HG03139 (cell line): ENCODE results near the gene LILRB3.

ENCODE experiments used
- ATAC-seq: cut with Tn5 transposase; IDR thresholded peaks from one replicate; pipeline ENCODE4 v1.9.1; 2021; ENCODE audit not compliant: unreplicated experiment

The LILRB3 gene

GRCh38 chr19:54169149-54169740 is 53.6 kb downstream of the LILRB3 start:
- no peak for ATAC-seq

DNA sequence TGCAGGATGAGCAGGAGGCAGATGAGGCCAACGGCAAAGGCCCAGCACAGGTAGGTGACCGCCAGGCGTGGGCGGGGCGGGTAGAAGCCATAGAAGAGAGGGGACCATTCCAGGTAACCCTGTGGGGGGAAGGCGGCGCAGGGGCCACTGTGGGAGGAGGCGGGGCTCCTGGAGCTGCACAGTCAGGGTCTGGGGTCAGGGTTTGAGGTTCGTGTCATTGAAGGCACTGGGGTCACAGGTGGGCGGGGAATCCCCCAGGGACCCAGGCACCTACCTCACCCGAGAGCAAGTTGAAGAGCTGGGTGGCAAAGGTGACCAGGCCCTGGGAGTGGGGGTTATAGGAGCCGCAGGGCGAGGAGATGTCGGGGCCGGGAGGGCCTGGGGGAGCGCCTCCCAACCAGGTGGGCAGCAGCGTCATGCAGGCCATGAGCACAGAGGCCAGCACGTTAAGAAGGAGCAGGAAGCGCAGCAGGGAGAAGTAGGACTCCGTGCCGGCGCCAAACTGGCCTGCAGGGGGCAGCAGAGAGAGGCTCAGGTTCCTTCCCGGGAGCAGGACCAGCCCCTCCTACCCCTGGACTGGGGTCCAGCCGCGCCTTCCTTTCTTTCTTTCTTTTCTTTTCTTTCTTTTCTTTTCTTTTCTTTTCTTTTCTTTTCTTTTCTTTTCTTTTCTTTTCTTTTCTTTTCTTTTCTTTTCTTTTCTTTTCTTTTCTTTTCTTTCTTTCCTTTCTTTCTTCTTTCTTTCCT is 54.5 kb downstream of the LILRB3 start:
- ATAC-seq: peak; percentile 49
